Measurements from ENCODE around the gene SLC6A20. TPM values are rescaled to one million over a fixed set of nuclear protein-coding genes. Genes with fewer than 3 reads are reported as not detected.

Gene SLC6A20
- total RNA-seq, 1 donor = not detected

DNA sequence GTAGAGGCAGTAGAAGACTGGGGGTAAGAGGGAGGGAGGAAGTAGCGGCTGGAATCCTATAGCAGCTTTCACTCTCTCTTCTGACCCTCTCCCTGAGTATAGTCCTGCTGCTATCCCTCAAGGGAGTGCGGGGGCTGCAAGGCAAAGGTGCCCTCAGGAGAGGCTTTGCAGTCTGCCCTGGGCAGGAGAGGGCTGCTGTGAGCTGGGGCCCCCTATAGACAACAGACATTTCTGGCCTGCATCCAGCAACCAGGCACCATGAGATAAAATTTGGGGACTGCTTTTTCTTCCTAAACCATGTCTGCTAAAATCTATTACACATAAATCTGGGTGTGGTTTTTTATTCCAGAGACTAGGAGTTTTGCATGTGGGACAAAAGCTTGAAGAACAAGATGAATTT, 59.1 kb downstream of the SLC6A20 start:
- H3K4me3 ChIP-seq (ENCODE audit: low read depth, low read length) = no peak overlapping the region
- TF ChIP-seq, protein P1, sequence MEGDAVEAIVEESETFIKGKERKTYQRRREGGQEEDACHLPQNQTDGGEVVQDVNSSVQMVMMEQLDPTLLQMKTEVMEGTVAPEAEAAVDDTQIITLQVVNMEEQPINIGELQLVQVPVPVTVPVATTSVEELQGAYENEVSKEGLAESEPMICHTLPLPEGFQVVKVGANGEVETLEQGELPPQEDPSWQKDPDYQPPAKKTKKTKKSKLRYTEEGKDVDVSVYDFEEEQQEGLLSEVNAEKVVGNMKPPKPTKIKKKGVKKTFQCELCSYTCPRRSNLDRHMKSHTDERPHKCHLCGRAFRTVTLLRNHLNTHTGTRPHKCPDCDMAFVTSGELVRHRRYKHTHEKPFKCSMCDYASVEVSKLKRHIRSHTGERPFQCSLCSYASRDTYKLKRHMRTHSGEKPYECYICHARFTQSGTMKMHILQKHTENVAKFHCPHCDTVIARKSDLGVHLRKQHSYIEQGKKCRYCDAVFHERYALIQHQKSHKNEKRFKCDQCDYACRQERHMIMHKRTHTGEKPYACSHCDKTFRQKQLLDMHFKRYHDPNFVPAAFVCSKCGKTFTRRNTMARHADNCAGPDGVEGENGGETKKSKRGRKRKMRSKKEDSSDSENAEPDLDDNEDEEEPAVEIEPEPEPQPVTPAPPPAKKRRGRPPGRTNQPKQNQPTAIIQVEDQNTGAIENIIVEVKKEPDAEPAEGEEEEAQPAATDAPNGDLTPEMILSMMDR (IDR thresholded peaks at IDR 0.05; ENCODE audit: insufficient read depth, low read length) = no peak
- no peak for DNase-seq (ENCODE audit: low read depth)

DNA sequence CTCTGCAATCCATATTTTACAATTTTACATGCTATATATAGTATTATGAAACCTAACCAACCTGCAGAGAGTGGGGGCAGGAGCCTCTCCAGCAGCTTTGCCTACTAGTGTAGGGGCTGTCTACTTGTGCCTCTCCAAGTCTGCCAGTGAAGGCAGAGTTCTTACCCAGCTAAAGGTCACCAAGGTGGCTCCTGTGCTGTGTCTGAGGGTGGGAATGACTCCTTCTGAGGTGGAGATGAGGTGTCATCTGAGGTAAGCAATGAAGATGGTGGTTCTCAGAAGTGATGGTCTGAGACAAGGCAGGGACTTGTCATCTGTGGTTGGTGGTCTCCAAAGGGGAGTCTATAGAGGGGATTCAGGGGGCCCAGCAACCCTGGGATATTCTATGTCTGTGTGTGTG, 59.6 kb downstream of the SLC6A20 start:
- TF ChIP-seq, protein P1 (IDR thresholded peaks at IDR 0.05; ENCODE audit: insufficient read depth, low read length) = no peak
- DNase-seq (ENCODE audit: low read depth) = no peak
- H3K4me3 ChIP-seq (ENCODE audit: low read depth, low read length) = no peak overlapping the region

DNA sequence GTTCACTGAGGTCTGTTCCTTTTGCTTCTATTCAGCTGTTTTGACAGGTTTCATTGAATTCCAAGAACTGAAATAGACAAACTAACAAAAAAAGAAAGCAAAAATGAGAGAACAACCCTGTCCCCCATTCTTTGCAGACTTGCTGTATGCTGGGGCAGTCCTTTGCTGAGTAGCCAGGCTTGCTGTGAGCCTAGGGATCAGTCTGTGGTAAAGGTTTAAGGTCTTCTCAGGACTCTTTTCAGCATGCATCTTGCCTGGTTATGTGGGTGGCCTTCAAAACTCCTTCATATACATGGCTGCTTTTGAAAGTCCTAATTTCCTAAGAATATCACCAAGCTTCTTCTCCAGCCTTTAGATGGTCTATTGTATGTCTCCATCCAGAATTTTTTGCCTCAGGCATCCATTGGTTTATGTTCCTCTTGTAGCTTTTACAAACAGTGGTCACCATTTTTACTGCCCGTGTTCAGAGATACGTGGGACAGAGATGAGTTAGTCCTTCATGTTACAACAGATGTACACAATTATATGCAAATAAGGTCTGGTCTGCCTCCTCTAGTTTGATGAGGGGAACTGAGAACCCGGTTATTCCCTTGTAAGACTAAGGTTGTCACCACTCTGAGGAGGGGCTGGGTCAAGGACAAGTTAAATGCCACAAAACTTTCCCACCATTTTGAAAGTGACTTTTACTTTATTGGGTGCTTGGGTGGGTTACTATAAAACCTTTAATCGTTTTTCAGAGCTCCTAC, 65.8 kb downstream of the SLC6A20 start:
- DNase-seq (ENCODE audit: low read depth) = no peak
- TF ChIP-seq, protein P1 (IDR thresholded peaks at IDR 0.05; ENCODE audit: insufficient read depth, low read length) = no peak
- H3K4me3 ChIP-seq (ENCODE audit: low read depth, low read length) = no peak overlapping the region

DNA sequence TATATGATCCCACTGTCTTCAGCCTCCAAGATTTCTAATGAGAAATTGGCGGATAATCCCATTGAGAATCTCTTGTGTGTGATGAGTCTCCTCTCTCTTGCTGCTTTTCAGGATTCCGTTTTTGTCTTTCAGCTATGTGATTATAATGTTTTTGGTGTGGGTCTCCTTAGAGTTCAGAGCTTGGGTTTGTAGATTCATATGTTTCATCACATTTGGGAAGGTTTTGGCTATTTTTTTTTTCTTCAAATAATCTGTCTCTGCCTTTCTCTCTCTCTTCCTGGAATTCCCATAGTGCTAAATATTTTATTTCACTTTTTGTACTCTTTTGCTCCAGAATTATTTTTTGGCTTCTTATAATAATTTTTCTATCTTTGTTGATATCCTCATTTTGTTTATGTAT, 66.7 kb downstream of the SLC6A20 start:
- DNase-seq (ENCODE audit: low read depth) = no peak
- no peak overlapping the region for H3K4me3 ChIP-seq (ENCODE audit: low read depth, low read length)
- TF ChIP-seq, protein P1 (IDR thresholded peaks at IDR 0.05; ENCODE audit: insufficient read depth, low read length) = no peak

DNA sequence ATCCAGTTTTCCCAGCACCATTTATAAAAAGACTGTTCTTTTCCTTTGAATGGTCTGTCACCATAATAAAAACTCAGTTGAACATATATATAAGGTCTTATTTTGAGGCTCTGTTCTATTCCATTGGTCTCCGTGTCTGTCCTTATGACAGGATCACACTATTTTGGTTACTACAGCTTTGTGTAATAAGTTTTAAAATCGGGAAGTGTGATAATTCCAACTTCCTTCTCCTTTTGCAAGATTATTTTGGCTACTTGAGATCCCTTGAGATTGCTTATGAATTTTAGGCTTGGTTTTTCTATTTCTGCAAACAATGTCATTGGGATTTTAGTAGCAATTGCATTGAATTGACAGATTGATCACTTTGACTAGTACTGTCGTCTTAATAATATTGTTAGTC, 71.4 kb downstream of the SLC6A20 start:
- no peak for DNase-seq (ENCODE audit: low read depth)
- TF ChIP-seq, protein P1 (IDR thresholded peaks at IDR 0.05; ENCODE audit: insufficient read depth, low read length) = no peak
- H3K4me3 ChIP-seq (ENCODE audit: low read depth, low read length) = no peak overlapping the region

DNA sequence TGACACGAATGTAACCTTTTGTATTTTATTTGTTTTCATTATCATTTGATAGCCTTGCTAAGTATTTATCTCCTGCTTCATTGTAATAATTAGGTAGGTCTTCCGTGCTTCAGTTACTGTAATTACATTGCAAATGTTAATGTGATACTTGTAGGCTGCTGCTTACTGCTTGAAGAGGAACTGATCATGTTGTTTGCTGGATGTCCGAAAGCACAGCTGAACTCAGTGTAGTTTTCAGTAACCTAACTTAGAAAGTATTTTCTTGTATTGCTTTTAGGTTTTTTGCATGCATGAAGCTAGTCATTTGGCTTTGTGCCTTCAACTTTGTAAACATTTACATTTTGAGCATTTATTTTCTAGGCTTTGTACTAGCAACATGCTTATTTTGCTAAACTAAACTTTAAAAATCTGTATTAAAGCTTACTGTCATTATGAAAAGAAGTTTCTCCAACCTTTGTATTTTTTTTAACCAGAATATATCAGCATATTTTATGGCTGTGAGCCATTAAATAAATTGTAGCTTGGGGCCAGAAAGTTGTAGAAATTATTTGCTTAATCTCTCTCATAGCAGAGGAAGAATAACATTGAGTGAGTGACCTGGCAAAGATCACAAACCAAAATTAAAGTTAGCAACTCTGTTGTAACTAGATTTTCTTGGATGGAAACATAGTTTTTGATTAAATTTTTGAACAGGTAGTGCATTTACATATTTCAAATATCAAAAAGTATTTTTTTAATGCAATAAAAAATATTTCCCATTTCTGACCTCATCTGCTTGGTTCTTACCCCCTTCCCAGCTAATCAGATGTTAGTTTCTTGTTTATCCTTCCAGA, 76.5 kb downstream of the SLC6A20 start:
- TF ChIP-seq, protein P1 (IDR thresholded peaks at IDR 0.05; ENCODE audit: insufficient read depth, low read length) = no peak
- no peak overlapping the region for H3K4me3 ChIP-seq (ENCODE audit: low read depth, low read length)
- no peak for DNase-seq (ENCODE audit: low read depth)

All from fibroblast of the aortic adventitia (primary cell).